K562 (cell line): Measurements from ENCODE around the gene TMEM184B. TPM values are rescaled to one million over a fixed set of nuclear protein-coding genes. Genes with fewer than 3 reads are reported as not detected.

Experiments used
- ATAC-seq: fragments of 200-7000 bp; cut with Tn5 transposase; 3 replicates; pipeline ENCODE4 v1.9.1; 2020; ENCODE audit warnings: moderate library complexity
- BruUV-seq: library from RNA; stranded (reverse); fragments of 400-500 nt; replicated peaks from 2 replicates; lab custom pipeline; 2021; lab: Mats Ljungman, UMichigan
- CTCF ChIA-PET: fragments of 300-600 bp; formaldehyde crosslinking; extraction: SDS; loops from one replicate; lab custom pipeline; 2021; ENCODE audit warnings: low intra/inter-chr PET ratio; lab: Yijun Ruan, JAX
- POLR2A ChIA-PET: fragments of 300-600, 350-650 bp; sonication (Branson Sonifier 250); formaldehyde crosslinking; extraction: SDS; loops from one replicate; lab custom pipeline; 2021; ENCODE audit warnings: antibody characterized with exemption, inconsistent platforms; lab: Yijun Ruan, JAX
- DNase-seq, 4 experiments: peaks; one replicate each; pipeline versions ENCODE4 v3.0.0 to v3.0.0-alpha.2; 2011 to 2018; ENCODE audit warnings: low spot score in 3 of 4, mixed read lengths in 3 of 4; ENCODE audit errors: extremely low read depth in 1 of 4
- FAIRE-seq: peaks from 2 replicates; lab custom pipeline; 2011; peaks lifted over from hg19 to GRCh38; lab: Jason Lieb, UNC
- H2AFZ ChIP-seq: 2 replicates; pipeline ENCODE4 v1.6.0; 2011; ENCODE audit warnings: low read depth, low read length, control low read depth, inconsistent platforms
- H3K27ac ChIP-seq: fragments of 200-600 bp; 3 replicates; pipeline ENCODE4 v1.8.0; 2011; ENCODE audit warnings: low read depth, mild to moderate bottlenecking, control low read depth, inconsistent platforms, low read length, moderate library complexity, mixed read lengths; ENCODE audit errors: extremely low read depth
- H3K27me3 ChIP-seq, 2 experiments: fragments of 300-600 bp in 1 of 2; 2 replicates in 1 of 2; 3 replicates in 1 of 2; pipeline versions ENCODE4 v1.6.0 to v1.8.0; 2011; ENCODE audit warnings: inconsistent platforms in 2 of 2, low read length in 2 of 2, mild to moderate bottlenecking in 1 of 2, mixed read lengths in 1 of 2, moderate library complexity in 1 of 2; ENCODE audit not compliant: control insufficient read depth in 2 of 2, insufficient read depth in 2 of 2
- H3K36me3 ChIP-seq: fragments of 300-600 bp; 3 replicates; pipeline ENCODE4 v1.8.0; 2011; ENCODE audit warnings: mild to moderate bottlenecking, low read length, inconsistent platforms; ENCODE audit not compliant: control insufficient read depth, insufficient read depth
- H3K4me1 ChIP-seq, 2 experiments: fragments of 200-600 bp in 1 of 2; replicated peaks in 1 of 2; 2 replicates in 1 of 2; 3 replicates in 1 of 2; pipeline versions ENCODE4 v1.5.1 to v1.8.0; 2011; ENCODE audit warnings: inconsistent platforms in 2 of 2, low read length in 2 of 2, mild to moderate bottlenecking in 1 of 2, mixed read lengths in 1 of 2, moderate library complexity in 1 of 2; ENCODE audit not compliant: control insufficient read depth in 2 of 2, insufficient read depth in 2 of 2
- H3K4me2 ChIP-seq: 2 replicates; pipeline ENCODE4 v1.6.1; 2011; ENCODE audit warnings: low read length, control low read depth, inconsistent platforms, mixed read lengths; ENCODE audit not compliant: insufficient read depth
- H3K4me3 ChIP-seq: fragments of 200-600 bp; sonication (generic), shearing (Covaris generic); 2 replicates; pipeline ENCODE4 v1.5.1; 2016; ENCODE audit warnings: control low read depth, inconsistent platforms
- H3K79me2 ChIP-seq: fragments of 200-600 bp; 3 replicates; pipeline ENCODE4 v1.8.0; 2011; ENCODE audit warnings: low read length, inconsistent platforms; ENCODE audit not compliant: control insufficient read depth, insufficient read depth
- H3K9ac ChIP-seq, 2 experiments: 2 replicates each; pipeline versions ENCODE4 v1.6.0 to v1.6.1; 2011; ENCODE audit warnings: low read depth in 2 of 2, low read length in 2 of 2, control low read depth in 1 of 2, inconsistent platforms in 1 of 2, mild to moderate bottlenecking in 1 of 2, mixed read lengths in 1 of 2; ENCODE audit not compliant: insufficient read depth in 1 of 2
- H3K9me1 ChIP-seq: one replicate; pipeline ENCODE4 v1.6.0; 2011; ENCODE audit warnings: inconsistent platforms, mild to moderate bottlenecking, low read length, moderate library complexity; ENCODE audit not compliant: control insufficient read depth, insufficient read depth
- H3K9me3 ChIP-seq: replicated peaks from 2 replicates; pipeline ENCODE4 v1.5.1; 2011; ENCODE audit warnings: low read depth, low read length, inconsistent platforms; ENCODE audit not compliant: control insufficient read depth, insufficient read depth
- H4K20me1 ChIP-seq: replicated peaks from 2 replicates; pipeline ENCODE4 v1.6.1; 2011; ENCODE audit warnings: low read length, inconsistent platforms, mixed read lengths; ENCODE audit not compliant: control insufficient read depth, insufficient read depth
- POLR2G ChIP-seq: fragments of 200-400 bp; formaldehyde crosslinking; IDR thresholded peaks from 2 replicates; pipeline ENCODE4 v1.6.1; 2017; ENCODE audit warnings: low read depth, mild to moderate bottlenecking, antibody characterized with exemption, low read length, moderate library complexity
- SPI1 ChIP-seq: IDR thresholded peaks from 2 replicates; pipeline ENCODE4 v1.6.1; 2011; ENCODE audit warnings: low read depth, low read length, control low read depth, borderline replicate concordance
- ZFP36 ChIP-seq: fragments of 150-350 bp; IDR thresholded peaks from 2 replicates; pipeline ENCODE4 v1.6.1; 2018; ENCODE audit warnings: low read length, low read depth; ENCODE audit not compliant: partially characterized antibody
- ZNF445 ChIP-seq: fragments of 250-450 bp; sonication (Bioruptor Pico); IDR thresholded peaks from 2 replicates; pipeline ENCODE4 v1.4.0; 2020; ENCODE audit warnings: low read depth, mild to moderate bottlenecking, moderate library complexity
- WGBS: fragments of 100-300 bp; shearing (Covaris generic); methylation state at CpG from one replicate; pipeline ENCODE4 v1.1.6; 2016; ENCODE audit warnings: low coverage, mixed read lengths; ENCODE audit not compliant: insufficient coverage; ENCODE audit errors: missing lambda C conversion rate; 5-methylcytosine and 5-hydroxymethylcytosine counted together
- in situ Hi-C: fragments of 300-500 bp; cut with MboI; formaldehyde crosslinking; loops from 4 replicates; pipeline ENCODE4 v1.15.0; 2018; ENCODE audit warnings: inconsistent platforms, mixed read lengths
- intact Hi-C: fragments of 100-400 bp; cut with micrococcal nuclease; formaldehyde crosslinking; loops from 2 replicates; pipeline ENCODE4 v1.14.2; 2022
- polyA plus RNA-seq, 8 experiments: library from polyadenylated mRNA; depleted of rRNA in 4 of 8; stranded (reverse) in 5 of 8; unstranded in 3 of 8; fragments of >200 nt; fragmentation: Nextera tagmentation in 2 of 8; fragmentation: Illumina TruSeq in 1 of 8; extraction: Ambion mirVana in 2 of 8; extraction: Trizol in 1 of 8; gene quantifications; 2 replicates each; pipeline versions ENCODE4 v1.2.1 to v1.2.3, GENCODE V29; 2011 to 2014; ENCODE audit warnings: inconsistent platforms in 1 of 8, missing spikeins in 1 of 8
- total RNA-seq, 7 experiments: library from RNA; depleted of rRNA in 6 of 7; stranded (reverse); fragments of >200 nt in 6 of 7; fragmentation: Illumina TruSeq in 2 of 7; extraction: Trizol in 2 of 7; gene quantifications; 2 replicates each; pipeline versions ENCODE4 v1.2.1 to v1.2.3, GENCODE V29; 2011 to 2021; ENCODE audit warnings: low replicate concordance in 1 of 7

Gene TMEM184B
- total and polyA plus RNA-seq, 9 of the 15 experiments (the other 6 are each of a cell fraction or from before 2014, with no cell fraction given): 0.31 to 25.1 (median 6.2) TPM

- no peak for FAIRE-seq
- H3K36me3 ChIP-seq: peaks cover 71% of the 10 kb centered on the region; the same call in 2 of the 3 replicates
Observed at GRCh38 chr22:38295339-38295738, 22.5 kb upstream of the TMEM184B start.

GRCh38 chr22:38294193-38294592 lies 21.4 kb upstream of the TMEM184B start:
- H3K36me3 ChIP-seq: peaks cover 62% of the 10 kb centered on the region; the same call in 2 of the 3 replicates
- CTCF ChIA-PET: no interaction called here
- in situ Hi-C loops: no loop called here

More at GRCh38 chr22:38295339-38295738, 22.5 kb upstream of the TMEM184B start:
- POLR2A ChIA-PET: interaction anchor here (0.8 to 1.1 kb wide), 2 partner anchors 10 to 12 kb away, joined by 3 to 4 read pairs; no protein-coding TSS in a partner anchor
- BruUV-seq: no TSS peak
- intact Hi-C loops: no loop called here
- DNase-seq (no peak), ATAC-seq (no peak; the same call in 2 of the 3 replicates)
- no peak overlapping the region for H3K27ac ChIP-seq
- no peaks in the 10 kb centered on the region for H3K27me3 ChIP-seq
- no peaks in the 10 kb centered on the region for H4K20me1 ChIP-seq
- TF ChIP-seq POLR2G (peak; percentile 45; the same call in 1 of the 2 replicates), ZFP36 (peak; percentile 37), ZNF445 (CRISPR knock-in tag) (no peak)
- no peak overlapping the region for H3K9ac ChIP-seq
- WGBS: 93% methylated on average over 5 of the region's 6 CpGs
- CTCF ChIA-PET: no interaction called here
- in situ Hi-C loops: no loop called here
- no peak overlapping the region for H2AFZ ChIP-seq
- H3K4me3 ChIP-seq: no peak overlapping the region
- no peak overlapping the region for H3K4me2 ChIP-seq
- no peaks in the 10 kb centered on the region for H3K9me1 ChIP-seq
- H3K4me1 ChIP-seq: peaks cover 0 to 10% of the 10 kb centered on the region in 2 experiments; a peak in 2 of 5 replicates
- H3K79me2 ChIP-seq: no peaks in the 10 kb centered on the region
- no peaks in the 10 kb centered on the region for H3K9me3 ChIP-seq

More at GRCh38 chr22:38294193-38294592, 21.4 kb upstream of the TMEM184B start:
- POLR2A ChIA-PET: no interaction called here
- Histone ChIP-seq H3K4me3 (no peak overlapping the region), H4K20me1 (no peaks in the 10 kb centered on the region), H3K9ac (no peak overlapping the region), H3K79me2 (no peaks in the 10 kb centered on the region), H3K4me2 (no peak overlapping the region), H2AFZ (no peak overlapping the region), H3K27me3 (no peaks in the 10 kb centered on the region)
- 91% methylated on average over 9 of the region's 26 CpGs for WGBS
- BruUV-seq: no TSS peak
- no peak for DNase-seq
- no peak for ATAC-seq
- intact Hi-C loops: no loop called here
- no peak for TF ChIP-seq SPI1
- peak; percentile 53 for TF ChIP-seq POLR2G
- TF ChIP-seq, all 486 proteins: peak for 1
- H3K27ac ChIP-seq: no peak overlapping the region
- H3K4me1 ChIP-seq: peaks cover 0 to 10% of the 10 kb centered on the region in 2 experiments; a peak in 2 of 5 replicates
- H3K9me1 ChIP-seq: no peaks in the 10 kb centered on the region
- no peaks in the 10 kb centered on the region for H3K9me3 ChIP-seq
- no peak for FAIRE-seq
